Effector CD8-positive, alpha-beta T cell (primary cell): ENCODE data around the gene INHBA.

Source experiments
- DNase-seq: peaks from one replicate; lab custom pipeline; 2025; lab: John Stamatoyannopoulos, UW

INHBA gene

DNA sequence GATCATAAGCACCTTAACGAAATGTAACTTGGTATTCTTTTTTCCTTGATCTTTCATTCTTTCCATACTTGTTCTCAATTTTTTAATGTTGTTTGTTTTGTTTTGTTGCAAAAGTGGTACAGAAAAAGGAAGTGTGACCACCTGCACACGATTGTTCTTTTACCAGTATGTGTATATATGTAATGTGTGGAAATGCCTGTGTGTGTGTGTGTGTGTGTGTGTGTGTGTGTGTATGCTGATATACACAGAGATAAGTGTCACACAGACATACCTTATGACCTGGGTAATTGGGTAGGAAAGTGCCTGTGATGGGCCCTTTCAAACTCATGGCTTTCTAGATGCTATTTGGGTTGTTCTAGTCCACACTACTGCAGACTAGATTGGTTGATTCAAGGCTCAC is 14.0 kb downstream of the INHBA start:
- DNase-seq = no peak

DNA sequence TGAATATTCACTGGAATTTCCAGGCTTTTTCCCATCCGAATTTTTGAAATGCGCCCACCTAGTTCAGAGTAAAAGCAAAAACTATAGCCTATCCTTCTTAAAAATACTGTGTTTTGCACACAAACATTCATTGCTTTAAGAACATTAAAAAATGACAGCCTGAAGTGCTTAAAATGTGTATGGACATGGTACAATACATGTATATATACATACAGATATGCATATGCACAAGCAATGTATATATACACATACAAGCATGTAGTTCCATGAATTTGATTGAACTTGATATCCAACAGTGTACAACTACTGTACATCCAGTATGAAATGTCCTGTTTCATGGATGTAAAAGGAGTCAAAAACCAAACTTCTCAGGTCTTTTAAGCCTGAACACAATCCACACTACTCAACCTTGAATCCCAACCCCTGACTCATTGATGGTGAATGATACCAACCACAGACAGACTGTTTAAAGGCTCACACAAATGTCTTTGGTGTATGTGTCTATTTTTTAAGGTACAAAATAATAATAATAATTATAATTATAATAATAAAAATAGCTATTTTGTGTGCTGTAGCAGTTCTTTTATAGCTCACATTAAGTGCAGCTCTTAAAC is 14.8 kb downstream of the INHBA start:
- DNase-seq = no peak

DNA sequence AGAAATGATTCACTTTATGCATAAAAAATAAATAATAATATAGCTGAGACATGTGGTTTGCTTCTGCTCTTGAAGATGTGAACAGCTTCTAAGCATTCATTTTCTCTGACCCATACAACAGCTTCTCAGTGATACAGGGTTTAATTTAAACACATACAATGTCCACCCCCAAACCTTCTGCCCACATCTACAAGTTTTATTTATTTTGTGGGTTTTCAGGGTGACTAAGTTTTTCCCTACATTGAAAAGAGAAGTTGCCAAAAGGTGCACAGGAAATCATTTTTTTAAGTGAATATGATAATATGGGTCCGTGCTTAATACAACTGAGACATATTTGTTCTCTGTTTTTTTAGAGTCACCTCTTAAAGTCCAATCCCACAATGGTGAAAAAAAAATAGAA is 17.2 kb downstream of the INHBA start:
- no peak for DNase-seq

DNA sequence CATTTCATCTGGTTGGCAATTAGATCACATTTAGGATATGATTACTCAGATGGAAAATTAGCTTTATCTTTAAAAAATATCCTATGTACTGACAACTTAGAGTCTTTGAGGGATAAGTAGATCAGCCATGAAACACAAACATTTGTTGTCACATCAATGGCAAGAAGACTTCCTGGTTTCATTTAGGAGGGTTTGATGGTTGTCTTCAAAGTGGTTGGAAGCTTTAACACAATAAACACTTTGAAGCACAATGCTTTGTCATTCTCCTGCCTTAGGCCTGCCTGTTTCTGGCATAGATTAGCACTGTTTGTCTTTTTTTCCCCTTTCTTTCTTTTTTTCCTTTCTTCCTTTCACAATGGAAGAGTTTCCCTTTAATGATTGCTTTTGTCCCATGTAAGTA is 20.5 kb downstream of the INHBA start:
- DNase-seq = no peak

DNA sequence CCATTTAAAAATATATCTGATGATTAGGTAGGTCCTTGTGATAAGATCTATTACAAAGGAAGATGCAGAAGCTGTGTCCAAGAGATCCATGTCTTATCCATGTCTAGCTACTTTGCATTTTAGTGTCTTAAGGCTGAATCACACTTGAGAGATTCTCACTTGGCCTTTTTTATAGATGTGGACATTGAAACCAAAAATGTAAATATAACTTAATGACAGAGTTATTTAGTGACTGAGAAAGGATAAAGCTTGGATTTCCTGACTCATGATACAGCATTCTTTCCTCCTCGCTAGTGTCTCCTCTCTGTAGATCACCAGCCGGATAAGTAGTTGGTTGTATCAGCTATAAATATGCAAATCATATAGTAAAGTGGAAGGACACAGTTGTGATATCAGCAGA is 23.3 kb downstream of the INHBA start:
- no peak for DNase-seq

DNA sequence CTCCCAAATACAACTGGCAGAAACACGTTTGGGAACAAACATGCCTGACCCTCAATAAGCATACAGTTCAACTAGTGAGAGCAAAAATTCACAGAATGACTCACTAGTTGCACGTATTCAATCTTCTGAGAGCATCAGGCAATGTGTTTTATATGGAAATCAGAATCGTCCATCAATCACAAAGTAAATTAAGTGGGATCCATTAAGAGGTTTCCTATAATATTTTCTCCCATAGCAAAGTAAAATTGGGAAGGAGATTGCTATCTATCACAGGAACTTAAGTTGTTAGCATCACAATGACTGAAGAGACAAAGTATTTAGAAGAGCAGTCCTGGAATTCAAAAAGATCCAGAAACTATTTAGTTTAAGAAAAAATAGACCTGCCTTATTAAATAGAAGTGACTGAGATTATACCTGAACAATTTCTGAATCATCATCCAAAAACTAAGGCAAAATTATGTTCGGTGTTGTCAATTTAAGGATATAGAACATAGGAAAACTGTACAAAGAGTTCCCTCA is 28.3 kb downstream of the INHBA start:
- no peak for DNase-seq

DNA sequence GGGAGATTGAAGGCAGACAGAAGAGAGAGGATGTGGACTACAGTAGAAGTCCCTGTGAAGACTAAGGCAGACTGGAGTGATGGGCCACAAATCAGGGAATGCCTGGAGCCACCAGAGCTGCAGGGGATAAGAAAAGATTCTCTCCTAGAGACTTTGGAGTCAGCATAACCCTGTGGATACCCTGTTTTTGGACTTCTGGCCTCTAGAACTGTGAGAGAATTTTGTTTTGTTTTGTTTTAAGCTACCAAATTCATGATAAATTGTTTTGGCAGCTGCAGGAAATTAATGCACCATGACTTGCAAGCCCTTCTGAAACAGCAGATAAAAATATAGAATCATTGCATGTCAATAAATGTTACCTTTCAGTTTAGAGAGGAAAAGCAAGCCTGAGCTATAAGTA is 41.3 kb downstream of the INHBA start:
- no peak for DNase-seq

DNA sequence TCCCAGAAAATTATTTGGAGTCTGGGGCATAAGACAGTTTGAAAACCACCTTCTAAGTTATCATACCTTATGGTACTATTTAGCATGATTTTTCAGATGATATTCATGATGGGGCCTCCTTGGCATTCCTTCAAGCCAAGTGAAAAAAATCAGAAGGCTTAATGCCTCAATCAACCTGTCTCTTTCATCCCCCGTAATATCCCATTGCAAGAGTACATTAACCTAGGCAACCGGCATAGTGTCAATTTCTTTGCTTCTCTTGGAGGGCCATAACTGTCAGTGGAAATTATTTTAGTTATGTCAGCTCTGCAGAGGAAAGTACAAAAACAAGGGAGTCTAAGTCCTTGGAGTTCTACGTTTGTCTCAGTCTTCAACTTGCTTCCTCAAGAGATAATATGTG is 43.4 kb downstream of the INHBA start:
- DNase-seq = no peak

DNA sequence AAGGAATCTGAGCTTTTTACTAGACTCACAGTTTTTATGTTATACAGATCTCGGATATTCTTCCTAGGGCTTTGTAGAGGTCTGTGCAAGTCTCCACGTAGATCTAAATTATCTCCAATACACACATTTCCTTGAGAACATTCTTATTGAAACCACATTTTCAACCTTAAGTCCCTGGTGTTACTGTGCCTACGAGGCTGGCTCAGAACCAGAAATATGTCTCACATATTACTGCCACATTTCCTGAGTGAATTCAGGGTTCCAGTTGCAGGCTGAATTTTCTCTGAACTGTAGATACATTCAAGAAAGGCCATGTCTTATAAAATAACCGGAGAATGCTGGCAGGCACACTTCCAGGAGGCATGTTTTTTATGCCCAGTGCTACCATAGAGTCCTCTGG is 46.5 kb downstream of the INHBA start:
- DNase-seq = no peak

DNA sequence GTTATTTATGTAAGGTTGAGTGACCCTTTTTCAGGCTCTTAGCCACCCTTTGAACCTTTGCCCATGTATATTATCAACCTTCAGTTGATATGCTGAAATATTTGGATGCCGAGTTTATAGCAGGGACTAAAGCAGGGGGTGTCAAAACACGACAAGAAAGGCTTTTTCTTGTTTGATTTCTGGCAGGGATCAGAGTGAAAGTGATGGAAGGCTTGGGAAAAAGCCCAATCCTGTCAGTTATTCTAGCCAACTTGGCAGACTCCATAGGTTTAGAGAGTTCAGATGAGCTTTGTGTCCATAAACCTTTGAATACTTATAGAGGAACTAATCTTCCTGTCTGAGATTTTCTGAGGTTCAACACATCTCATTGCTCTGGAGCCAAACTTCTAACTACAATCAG is 47.5 kb downstream of the INHBA start:
- no peak for DNase-seq

DNA sequence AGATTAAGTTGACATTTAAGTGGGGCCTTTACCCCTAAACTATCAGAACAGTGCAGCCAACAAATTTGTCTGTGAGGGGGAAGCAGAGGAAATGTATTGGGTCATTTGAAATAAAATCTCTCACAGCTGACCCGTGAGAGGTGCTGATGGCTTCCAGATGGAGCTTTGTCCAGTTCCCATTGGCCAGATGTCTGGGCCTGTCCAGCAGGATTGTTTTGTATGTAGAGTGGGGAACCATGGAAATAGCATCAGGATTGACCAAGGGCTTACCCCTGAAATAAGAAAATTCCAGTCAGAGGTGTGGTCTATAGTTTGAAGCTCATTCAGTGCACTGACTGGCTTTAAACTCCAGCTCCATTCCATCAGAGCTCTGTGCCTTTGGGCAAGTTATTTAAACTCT is 50.6 kb downstream of the INHBA start:
- no peak for DNase-seq

DNA sequence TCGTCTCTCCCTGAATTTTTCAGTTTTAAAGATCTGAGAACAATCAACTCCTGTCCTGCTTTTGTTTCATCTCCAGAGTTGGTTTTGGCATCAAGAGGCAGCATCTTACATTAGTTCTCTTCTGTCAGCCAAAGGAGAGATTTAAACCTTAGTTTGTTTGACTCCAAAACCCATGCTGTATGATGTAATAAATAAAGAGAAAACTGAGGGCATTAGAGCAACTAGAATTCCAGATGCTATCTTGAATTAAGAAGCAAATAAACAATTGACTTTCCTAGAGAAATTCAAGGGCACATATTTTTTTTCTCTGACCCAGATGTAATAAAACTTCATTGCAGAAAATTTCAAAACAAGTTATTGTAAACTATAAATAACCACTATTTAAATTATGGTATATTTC is 54.4 kb downstream of the INHBA start:
- no peak for DNase-seq

DNA sequence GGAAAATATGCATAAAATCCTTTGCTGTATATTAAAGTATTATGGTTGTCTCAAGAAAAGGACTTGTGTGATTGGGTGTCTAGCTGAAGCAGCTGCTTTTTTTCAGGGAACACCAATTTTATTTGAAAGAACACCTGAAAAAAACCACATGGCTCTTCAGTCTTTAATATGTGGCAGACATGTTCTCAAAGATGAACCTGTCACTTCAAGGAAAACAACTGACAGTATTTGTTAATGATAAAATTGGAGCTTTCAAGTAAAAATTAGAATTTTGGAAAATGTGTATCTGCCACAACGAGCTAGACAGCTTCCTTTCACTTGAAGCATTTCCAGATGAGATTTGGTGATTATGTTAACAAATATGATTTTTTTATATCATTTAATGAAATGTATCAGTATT is 59.3 kb downstream of the INHBA start:
- no peak for DNase-seq

DNA sequence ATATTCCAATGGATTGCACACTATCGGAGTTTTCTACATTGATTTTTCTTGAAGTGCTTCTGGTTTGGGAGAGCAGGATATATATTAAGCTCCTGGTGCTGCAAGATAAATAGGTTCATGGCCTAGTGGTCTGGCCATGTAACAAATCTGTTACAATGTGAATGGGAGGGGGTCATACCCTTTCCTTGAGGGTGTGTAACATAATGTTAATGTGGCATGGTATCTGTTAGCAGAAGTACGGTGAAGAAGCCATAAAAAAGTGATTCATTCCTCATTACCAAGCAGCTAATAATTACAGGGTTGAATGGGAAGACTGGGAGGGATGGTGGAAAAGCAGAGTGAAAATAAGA is 61.2 kb downstream of the INHBA start:
- DNase-seq = no peak

DNA sequence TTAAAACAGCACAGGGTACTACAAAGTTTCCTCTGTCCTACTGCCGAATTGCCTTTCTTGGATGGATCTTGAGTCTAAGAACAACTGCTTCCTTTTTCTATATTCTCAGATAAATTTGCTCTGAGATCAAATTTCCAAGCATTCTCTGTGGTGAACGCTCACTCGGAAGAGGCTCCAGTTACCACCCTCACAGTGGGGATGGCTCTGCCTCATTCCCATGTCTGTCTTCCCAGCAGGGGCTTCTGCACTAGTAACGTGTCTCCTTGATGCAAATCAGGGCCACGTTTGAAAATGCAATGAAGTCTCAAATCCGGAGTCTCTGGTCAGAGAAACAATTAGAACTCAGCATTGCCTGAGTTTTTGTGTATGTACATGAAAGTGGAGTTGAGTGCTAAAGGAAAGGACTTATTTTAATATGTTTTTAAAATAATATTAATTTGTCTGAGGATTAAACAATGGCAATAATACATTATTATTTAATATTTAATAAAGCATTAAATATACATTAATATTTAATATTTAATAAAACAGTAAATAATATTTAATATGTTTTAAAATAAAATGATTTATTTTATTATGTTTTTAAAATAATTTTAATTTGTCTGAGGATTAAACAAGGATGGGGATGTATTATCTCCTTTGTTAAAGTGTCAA is 61.8 kb downstream of the INHBA start:
- DNase-seq = no peak

DNA sequence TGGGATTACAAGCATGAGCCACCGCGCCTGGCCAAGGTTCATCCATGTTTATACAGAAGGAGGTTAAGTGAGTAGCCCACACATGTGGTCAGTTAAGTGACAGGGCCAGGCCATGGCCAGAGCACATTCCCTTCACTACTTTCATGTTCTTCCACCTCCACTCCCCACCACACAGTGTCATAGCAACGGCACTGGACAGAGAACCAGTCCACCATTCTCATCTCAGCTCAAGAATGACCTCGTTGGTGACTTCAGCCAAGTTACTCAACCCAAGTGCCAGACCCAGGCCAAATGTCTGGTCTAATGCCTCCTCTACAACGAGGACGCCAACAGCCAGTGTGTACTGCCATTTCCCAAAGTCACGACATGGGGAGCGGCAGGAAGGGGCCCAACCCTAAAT is 62.4 kb downstream of the INHBA start:
- no peak for DNase-seq

DNA sequence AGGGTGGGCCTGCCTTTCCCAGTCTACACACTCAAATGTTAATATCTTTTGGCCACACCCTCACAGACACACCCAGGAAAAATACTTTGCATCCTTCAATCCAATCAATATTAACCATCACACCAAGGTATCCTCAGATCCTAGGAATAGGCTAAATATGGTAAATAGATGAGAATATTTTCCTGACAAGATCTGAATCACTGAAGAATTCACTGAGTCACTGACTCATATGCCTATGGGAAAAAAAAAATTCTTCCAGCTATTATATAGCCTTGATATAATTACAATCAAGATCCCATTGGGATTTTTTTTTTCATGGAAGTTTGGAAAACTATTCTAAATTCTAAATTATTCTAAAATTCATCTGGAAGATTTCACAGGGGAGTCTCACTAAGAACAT is 65.8 kb downstream of the INHBA start:
- no peak for DNase-seq
